Activated CD4-positive, alpha-beta memory T cell treated with anti-CD3 and anti-CD28 coated beads, Interleukin-2, amount 10 ng/mL, durations not matched to agents 7 days and 5 days (primary cell): ENCODE measurements around the gene LASP1. TPM values are rescaled to one million over a fixed set of nuclear protein-coding genes. Genes with fewer than 3 reads are reported as not detected.

Experiments
- CTCF ChIA-PET: fragments of 350-600 bp; sonication (Branson Sonifier 250); formaldehyde crosslinking; loops from one replicate; lab custom pipeline; 2021; ENCODE audit warnings: antibody characterized with exemption, inconsistent platforms; lab: Charles Lee
- POLR2A ChIA-PET: fragments of 350-600 bp; sonication (Branson Sonifier 250); formaldehyde crosslinking; loops from one replicate; lab custom pipeline; 2021; ENCODE audit warnings: antibody characterized with exemption; lab: Charles Lee
- DNase-seq: peaks from one replicate; pipeline ENCODE4 v3.0.0-alpha.2; 2020
- H3K27ac Mint-ChIP-seq: one replicate; pipeline ENCODE4 v1.8.0; 2021; ENCODE audit warnings: mild to moderate bottlenecking, mixed read lengths
- H3K27me3 Mint-ChIP-seq: one replicate; pipeline ENCODE4 v1.8.0; 2021; ENCODE audit warnings: mixed read lengths
- H3K36me3 Mint-ChIP-seq: one replicate; pipeline ENCODE4 v1.8.0; 2021; ENCODE audit warnings: low read depth, mixed read lengths
- H3K4me1 Mint-ChIP-seq: one replicate; pipeline ENCODE4 v1.8.0; 2021; ENCODE audit warnings: mixed read lengths
- H3K4me3 Mint-ChIP-seq: one replicate; pipeline ENCODE4 v1.8.0; 2021; ENCODE audit warnings: mild to moderate bottlenecking, mixed read lengths
- H3K9me3 Mint-ChIP-seq: one replicate; pipeline ENCODE4 v1.8.0; 2021; ENCODE audit warnings: mixed read lengths
- total RNA-seq, 2 experiments: library from RNA; stranded (reverse); gene quantifications; one replicate each; pipeline ENCODE4 v1.2.3, GENCODE V29; 2021

Gene LASP1
- total RNA-seq, 2 experiments from 2014 or later: 193 to 196 TPM

DNA sequence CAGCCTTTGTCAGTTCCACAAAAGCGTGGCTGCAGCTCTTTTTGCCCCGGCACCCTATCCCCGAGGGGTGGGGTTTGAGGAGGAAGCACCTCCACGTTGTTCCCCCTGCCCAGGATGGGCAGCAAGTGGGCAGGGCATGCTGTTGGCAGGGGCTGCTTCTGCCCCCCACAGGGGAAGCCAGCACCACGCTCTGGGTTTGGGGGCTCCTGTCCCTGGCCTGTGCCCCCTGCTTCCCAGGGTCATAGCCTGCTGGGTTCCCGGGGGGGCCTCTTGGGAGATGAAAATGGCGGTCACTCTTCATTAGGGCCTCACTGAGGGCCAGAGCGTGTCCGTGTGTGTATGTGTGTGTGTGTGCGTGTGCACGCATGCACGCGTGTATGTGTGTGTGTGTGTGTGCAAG lies 22.8 kb downstream of the LASP1 start:
- Mint-ChIP-seq H3K9me3 (no peaks in the 10 kb centered on the region), H3K36me3 (peaks cover 67% of the 10 kb centered on the region), H3K27ac (peak overlapping the region; percentile 80), H3K4me1 (peaks cover 81% of the 10 kb centered on the region), H3K4me3 (no peak overlapping the region), H3K27me3 (no peaks in the 10 kb centered on the region)
- POLR2A ChIA-PET: interaction anchor here (1.8 to 3.5 kb wide), 4 partner anchors 9 to 39 kb away, joined by 5 to 24 read pairs (median 8); partner anchors contain the start of genes LASP1 and RPL23
- no peak for DNase-seq
- CTCF ChIA-PET: interaction anchor here (1.8 to 2.3 kb wide), 2 partner anchors 21 to 23 kb away, joined by 6 to 7 read pairs; partner anchors contain the start of gene LASP1

DNA sequence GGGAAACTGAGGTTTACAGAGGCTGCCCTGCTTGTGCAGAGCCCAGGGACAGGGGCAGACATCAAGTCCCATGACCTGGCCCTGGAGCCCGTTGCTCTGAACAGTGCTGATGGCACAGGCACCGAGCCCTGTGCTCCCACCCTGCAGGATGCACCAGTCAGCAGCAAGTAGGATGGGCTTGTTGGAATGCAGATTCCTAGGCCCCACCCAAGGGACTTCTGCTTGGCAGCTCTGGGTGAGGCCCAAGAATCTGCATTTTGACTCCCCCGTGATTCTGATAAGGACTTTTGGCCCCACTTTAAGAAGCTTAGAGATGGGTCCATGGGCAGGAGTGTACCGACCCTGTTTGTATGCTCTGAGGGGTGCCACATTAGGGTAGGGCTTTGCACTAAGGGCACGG lies 23.3 kb downstream of the LASP1 start:
- H3K9me3 Mint-ChIP-seq: no peaks in the 10 kb centered on the region
- peaks cover 71% of the 10 kb centered on the region for H3K36me3 Mint-ChIP-seq
- DNase-seq: no peak
- H3K4me1 Mint-ChIP-seq: peaks cover 84% of the 10 kb centered on the region
- H3K27ac Mint-ChIP-seq: peak overlapping the region; percentile 71
- ChIA-PET CTCF (interaction anchor here (0.5 to 2.3 kb wide), 4 partner anchors 9 to 70 kb away, joined by 3 to 7 read pairs (median 4); partner anchors contain the start of gene LASP1), POLR2A (interaction anchor here (1.4 to 3.5 kb wide), 5 partner anchors 8 to 39 kb away, joined by 4 to 24 read pairs (median 7); partner anchors contain the start of genes LASP1 and RPL23)
- H3K4me3 Mint-ChIP-seq: no peak overlapping the region
- H3K27me3 Mint-ChIP-seq: no peaks in the 10 kb centered on the region

DNA sequence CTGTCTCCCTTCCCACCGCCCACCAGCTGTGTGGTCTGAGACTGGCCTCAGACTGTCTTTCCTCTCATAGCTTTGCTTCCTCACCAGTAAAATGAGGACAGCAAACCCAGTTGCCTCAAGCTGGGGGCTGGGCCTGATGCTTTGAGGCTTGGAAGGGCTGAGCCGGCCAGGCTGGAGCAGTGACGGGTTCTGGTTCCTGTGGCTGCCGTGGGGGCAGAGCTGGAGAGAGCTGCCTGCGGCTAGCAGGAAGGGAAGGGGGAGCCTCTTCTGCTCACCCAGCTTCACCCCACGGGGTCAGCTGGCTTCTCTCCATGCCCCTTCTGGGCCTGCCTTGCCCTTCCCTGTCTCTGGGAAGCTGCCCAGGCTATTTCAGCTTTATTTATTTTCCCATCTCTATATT lies 23.7 kb downstream of the LASP1 start:
- peak; percentile 63 for DNase-seq
- Mint-ChIP-seq H3K27me3 (no peaks in the 10 kb centered on the region), H3K9me3 (no peaks in the 10 kb centered on the region), H3K27ac (peak overlapping the region; percentile 71), H3K4me1 (peaks cover 86% of the 10 kb centered on the region), H3K4me3 (no peak overlapping the region), H3K36me3 (peaks cover 72% of the 10 kb centered on the region)
- ChIA-PET POLR2A (interaction anchor here (1.4 to 3.5 kb wide), 5 partner anchors 8 to 40 kb away, joined by 4 to 24 read pairs (median 7); partner anchors contain the start of genes LASP1 and RPL23), CTCF (interaction anchor here (0.5 to 2.3 kb wide), 6 partner anchors 10 to 271 kb away, joined by 3 to 7 read pairs (median 4); partner anchors contain the start of gene LASP1)

DNA sequence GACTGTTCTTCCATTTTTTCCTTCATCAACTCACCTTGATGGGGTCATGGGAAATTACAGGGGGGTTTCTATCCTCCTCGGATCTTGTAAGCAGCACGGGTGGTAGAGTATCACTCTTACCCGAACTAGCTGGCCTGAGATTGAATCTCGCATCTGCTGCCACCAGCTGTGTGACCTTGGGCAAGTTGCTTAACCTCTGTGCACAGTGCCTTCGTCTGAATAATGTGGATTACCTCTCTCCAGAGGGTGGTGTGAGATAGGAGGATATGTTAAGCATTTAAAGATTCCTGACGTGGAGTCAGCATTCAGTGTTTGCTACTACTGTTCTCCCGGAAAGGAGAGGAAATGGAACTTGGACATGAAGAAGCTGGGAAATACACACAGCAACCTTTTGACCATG lies 24.4 kb downstream of the LASP1 start:
- ChIA-PET CTCF (interaction anchor here (0.6 to 2.3 kb wide), 5 partner anchors 10 to 271 kb away, joined by 3 to 7 read pairs (median 4); partner anchors contain the start of gene LASP1), POLR2A (interaction anchor here (0.6 to 3.5 kb wide), 6 partner anchors 8 to 666 kb away, joined by 3 to 24 read pairs (median 6); partner anchors contain the start of genes LASP1 and RPL23)
- H3K4me3 Mint-ChIP-seq: no peak overlapping the region
- peaks cover 86% of the 10 kb centered on the region for H3K4me1 Mint-ChIP-seq
- no peaks in the 10 kb centered on the region for H3K27me3 Mint-ChIP-seq
- H3K9me3 Mint-ChIP-seq: no peaks in the 10 kb centered on the region
- peak overlapping the region; percentile 71 for H3K27ac Mint-ChIP-seq
- H3K36me3 Mint-ChIP-seq: peaks cover 72% of the 10 kb centered on the region
- DNase-seq: no peak

DNA sequence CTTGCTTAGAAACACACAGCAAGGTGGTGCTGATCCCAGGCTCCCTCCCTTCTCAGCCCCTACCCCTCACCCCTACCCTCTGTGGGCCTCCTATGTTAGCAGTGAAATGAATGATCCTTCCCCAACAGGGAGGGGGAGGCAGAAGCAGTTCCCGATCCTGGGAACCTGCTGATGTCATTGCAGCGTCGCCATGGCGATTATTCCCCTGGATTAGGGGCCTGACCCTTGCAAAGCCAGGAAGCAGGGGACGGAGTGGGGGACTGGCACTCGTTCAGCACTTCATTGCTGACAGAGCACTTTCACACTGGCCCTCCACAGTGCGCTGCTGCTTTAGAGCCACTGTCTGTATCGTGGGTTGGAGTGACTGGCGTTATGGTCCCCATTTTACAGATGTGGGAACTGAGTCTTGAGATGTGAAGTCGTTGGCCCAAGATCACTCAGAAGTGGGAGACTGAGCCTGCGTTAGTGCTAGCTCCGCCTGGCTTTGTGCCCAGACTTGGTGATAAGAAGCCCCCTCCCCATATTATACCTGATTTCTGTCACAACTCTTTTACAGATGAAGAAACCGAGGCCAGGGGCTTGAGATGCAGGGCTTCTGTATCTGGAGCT lies 26.6 kb downstream of the LASP1 start:
- Mint-ChIP-seq H3K36me3 (peaks cover 74% of the 10 kb centered on the region), H3K4me3 (no peak overlapping the region), H3K9me3 (no peaks in the 10 kb centered on the region), H3K4me1 (peaks cover 83% of the 10 kb centered on the region), H3K27ac (peak overlapping the region; percentile 89), H3K27me3 (no peaks in the 10 kb centered on the region)
- DNase-seq: no peak
- ChIA-PET CTCF (no interaction called here), POLR2A (interaction anchor here (4.4 to 9.1 kb wide), 2 partner anchors 25 to 43 kb away, joined by 45 to 144 read pairs; partner anchors contain the start of genes LASP1 and RPL23)

DNA sequence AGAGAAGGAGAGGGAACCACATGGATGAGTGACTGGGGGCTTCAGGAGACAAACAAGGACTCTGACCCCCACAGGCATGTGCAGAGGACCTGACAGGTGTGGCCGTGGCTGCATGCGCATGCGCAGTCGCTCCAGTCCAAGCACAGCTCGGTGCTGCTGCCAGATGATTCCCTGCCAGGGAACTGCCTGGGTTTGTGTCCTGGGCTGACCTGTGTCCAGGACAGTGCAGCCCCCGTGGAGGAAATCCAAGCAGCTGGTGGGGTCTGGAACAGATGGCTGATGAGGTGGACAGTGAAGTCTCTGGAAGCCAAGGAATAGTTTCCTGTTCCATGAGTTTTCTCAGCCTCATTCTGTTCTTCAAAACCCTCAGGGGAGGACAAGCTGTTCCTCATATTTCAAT lies 27.3 kb downstream of the LASP1 start:
- Mint-ChIP-seq H3K4me1 (peaks cover 78% of the 10 kb centered on the region), H3K9me3 (no peaks in the 10 kb centered on the region), H3K36me3 (peaks cover 69% of the 10 kb centered on the region), H3K27ac (peak overlapping the region; percentile 89), H3K27me3 (no peaks in the 10 kb centered on the region), H3K4me3 (no peak overlapping the region)
- ChIA-PET POLR2A (interaction anchor here (1.0 to 9.1 kb wide), 9 partner anchors 7 to 256 kb away, joined by 3 to 144 read pairs (median 8); partner anchors contain the start of genes CWC25, FBXO47, LASP1 and LASP1NB), CTCF (interaction anchor here (1.2 to 2.0 kb wide), 2 partner anchors 10 to 44 kb away, joined by 3 to 8 read pairs; partner anchors contain the start of gene RPL23)
- DNase-seq: no peak

DNA sequence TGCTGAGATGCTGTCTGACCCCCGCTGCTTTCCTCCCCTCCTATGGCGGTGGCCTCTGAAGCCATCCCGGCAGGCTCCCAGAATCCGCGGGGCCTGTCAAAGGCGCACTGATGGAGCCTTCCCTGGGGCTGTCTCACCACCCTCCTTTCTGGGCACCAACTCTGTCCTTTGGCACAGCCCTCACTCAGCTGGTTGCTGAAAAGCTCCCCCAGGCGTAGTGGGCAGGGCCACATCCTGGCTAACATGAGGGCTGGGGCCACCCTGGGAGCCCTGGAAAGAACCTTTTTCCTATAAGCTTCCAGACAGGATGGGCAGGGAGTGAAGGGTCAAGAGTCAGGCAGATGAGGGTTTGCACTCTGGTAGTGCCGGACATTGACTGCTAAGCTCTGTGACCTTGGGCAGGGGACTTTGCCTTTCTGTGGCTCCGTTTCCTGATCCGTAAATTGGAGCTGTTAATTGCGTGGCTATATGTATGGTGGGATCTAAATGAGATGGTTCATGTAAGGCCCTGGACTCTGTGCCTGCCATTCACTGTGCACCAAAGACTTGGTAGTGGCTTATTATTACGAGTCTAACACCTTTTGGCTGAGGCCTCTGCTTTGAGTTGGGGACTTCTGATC lies 27.9 kb downstream of the LASP1 start:
- peak overlapping the region; percentile 45 for H3K4me3 Mint-ChIP-seq
- H3K9me3 Mint-ChIP-seq: no peaks in the 10 kb centered on the region
- peak overlapping the region; percentile 89 for H3K27ac Mint-ChIP-seq
- DNase-seq: no peak
- H3K27me3 Mint-ChIP-seq: no peaks in the 10 kb centered on the region
- ChIA-PET CTCF (interaction anchor here (1.2 to 5.5 kb wide), 7 partner anchors 9 to 44 kb away, joined by 3 to 29 read pairs (median 6); partner anchors contain the start of genes LASP1, LASP1NB and RPL23), POLR2A (interaction anchor here (1.0 to 9.1 kb wide), 14 partner anchors 8 to 255 kb away, joined by 3 to 144 read pairs (median 6); partner anchors contain the start of genes CWC25, FBXO47, LASP1 and LASP1NB)
- H3K4me1 Mint-ChIP-seq: peaks cover 72% of the 10 kb centered on the region
- H3K36me3 Mint-ChIP-seq: peaks cover 64% of the 10 kb centered on the region

DNA sequence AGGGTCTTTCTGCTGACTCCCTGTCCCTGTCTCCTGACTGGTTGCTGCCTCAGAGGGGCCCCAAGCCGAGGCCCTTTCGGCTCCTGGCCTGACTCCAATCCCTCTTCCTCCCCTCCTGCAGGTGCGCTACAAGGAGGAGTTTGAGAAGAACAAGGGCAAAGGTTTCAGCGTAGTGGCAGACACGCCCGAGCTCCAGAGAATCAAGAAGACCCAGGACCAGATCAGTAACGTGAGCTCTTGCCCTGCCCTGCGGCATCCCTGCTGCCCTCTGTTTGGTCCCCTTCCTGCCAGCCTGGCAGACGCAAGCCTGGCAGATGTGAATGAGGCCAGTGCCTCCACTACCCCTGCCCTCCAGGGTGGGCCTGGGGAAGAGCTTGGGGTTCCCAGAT lies 28.4 kb downstream of the LASP1 start:
- POLR2A ChIA-PET: interaction anchor here (1.0 to 9.1 kb wide), 16 partner anchors 8 to 302 kb away, joined by 3 to 144 read pairs (median 5); partner anchors contain the start of genes CWC25, FBXO47, LASP1 and LASP1NB
- H3K4me1 Mint-ChIP-seq: peaks cover 71% of the 10 kb centered on the region
- no peaks in the 10 kb centered on the region for H3K9me3 Mint-ChIP-seq
- H3K36me3 Mint-ChIP-seq: peaks cover 65% of the 10 kb centered on the region
- CTCF ChIA-PET: interaction anchor here (0.6 to 5.5 kb wide), 8 partner anchors 8 to 211 kb away, joined by 3 to 29 read pairs (median 6); partner anchors contain the start of genes LASP1, LASP1NB and RPL23
- H3K27me3 Mint-ChIP-seq: no peaks in the 10 kb centered on the region
- DNase-seq: peak; percentile 39
- H3K4me3 Mint-ChIP-seq: peak overlapping the region; percentile 45
- H3K27ac Mint-ChIP-seq: peak overlapping the region; percentile 89

DNA sequence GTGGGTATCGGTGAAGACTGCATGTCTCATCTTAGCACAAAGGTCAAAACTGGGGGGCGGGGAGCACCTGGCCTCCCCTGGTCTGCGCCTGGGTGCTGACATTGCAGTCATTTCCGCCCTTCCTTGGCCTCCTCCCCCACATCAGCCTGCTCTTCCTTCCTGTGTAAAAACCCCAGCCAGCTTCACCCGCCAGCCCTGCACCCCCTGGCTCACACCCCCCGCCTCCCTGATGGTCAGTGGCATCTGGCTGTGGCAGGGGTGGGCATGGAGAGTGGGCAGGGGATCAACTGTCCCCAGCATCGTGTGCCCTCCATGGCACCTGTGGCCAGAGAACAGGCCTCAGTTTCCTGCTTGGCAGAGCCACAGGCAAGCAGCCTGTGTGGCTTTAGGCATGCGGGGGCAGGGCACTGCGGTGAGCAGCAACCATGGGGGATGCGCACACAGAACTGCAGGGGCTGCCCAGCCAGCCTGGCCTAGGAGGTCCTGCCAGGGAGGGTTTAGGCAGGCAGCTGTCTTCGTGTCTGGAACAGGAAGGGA lies 29.0 kb downstream of the LASP1 start:
- Mint-ChIP-seq H3K4me3 (peak overlapping the region; percentile 45), H3K4me1 (peaks cover 65% of the 10 kb centered on the region), H3K27ac (peak overlapping the region; percentile 89), H3K27me3 (no peaks in the 10 kb centered on the region), H3K9me3 (no peaks in the 10 kb centered on the region), H3K36me3 (peaks cover 70% of the 10 kb centered on the region)
- ChIA-PET POLR2A (interaction anchor here (0.7 to 9.1 kb wide), 19 partner anchors 9 to 552 kb away, joined by 3 to 144 read pairs (median 5); partner anchors contain the start of genes CWC25, FBXO47, LASP1 and MED1), CTCF (interaction anchor here (0.6 to 5.5 kb wide), 9 partner anchors 8 to 345 kb away, joined by 3 to 29 read pairs (median 6); partner anchors contain the start of genes LASP1 and LASP1NB)
- peak; percentile 86 for DNase-seq

DNA sequence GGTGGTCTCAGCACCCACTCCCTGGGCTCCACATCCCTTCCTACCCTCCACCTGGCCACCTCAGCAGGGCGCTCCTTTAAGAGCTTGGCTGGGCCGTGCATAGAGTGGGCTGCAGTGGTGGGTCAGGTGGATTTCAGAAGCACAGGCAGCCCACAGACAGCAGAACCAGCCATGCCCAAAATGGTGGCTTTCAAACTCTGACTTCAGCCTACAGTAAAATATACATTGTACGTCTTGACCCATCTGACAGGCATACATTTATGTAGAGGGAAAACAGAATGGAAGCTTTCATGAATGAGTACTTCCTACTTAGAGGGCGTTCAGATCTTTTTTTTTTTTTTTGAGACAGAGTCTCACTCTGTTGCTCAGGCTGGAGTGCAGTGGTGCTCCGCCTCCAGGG lies 29.6 kb downstream of the LASP1 start:
- no peak for DNase-seq
- CTCF ChIA-PET: interaction anchor here (0.8 to 5.5 kb wide), 6 partner anchors 8 to 345 kb away, joined by 3 to 29 read pairs (median 6); partner anchors contain the start of genes LASP1 and LASP1NB
- no peaks in the 10 kb centered on the region for H3K9me3 Mint-ChIP-seq
- peak overlapping the region; percentile 45 for H3K4me3 Mint-ChIP-seq
- peak overlapping the region; percentile 89 for H3K27ac Mint-ChIP-seq
- POLR2A ChIA-PET: interaction anchor here (0.7 to 9.1 kb wide), 18 partner anchors 10 to 551 kb away, joined by 3 to 144 read pairs (median 4); partner anchors contain the start of genes CWC25, FBXO47, LASP1 and MED1
- H3K36me3 Mint-ChIP-seq: peaks cover 70% of the 10 kb centered on the region
- peaks cover 59% of the 10 kb centered on the region for H3K4me1 Mint-ChIP-seq
- no peaks in the 10 kb centered on the region for H3K27me3 Mint-ChIP-seq

DNA sequence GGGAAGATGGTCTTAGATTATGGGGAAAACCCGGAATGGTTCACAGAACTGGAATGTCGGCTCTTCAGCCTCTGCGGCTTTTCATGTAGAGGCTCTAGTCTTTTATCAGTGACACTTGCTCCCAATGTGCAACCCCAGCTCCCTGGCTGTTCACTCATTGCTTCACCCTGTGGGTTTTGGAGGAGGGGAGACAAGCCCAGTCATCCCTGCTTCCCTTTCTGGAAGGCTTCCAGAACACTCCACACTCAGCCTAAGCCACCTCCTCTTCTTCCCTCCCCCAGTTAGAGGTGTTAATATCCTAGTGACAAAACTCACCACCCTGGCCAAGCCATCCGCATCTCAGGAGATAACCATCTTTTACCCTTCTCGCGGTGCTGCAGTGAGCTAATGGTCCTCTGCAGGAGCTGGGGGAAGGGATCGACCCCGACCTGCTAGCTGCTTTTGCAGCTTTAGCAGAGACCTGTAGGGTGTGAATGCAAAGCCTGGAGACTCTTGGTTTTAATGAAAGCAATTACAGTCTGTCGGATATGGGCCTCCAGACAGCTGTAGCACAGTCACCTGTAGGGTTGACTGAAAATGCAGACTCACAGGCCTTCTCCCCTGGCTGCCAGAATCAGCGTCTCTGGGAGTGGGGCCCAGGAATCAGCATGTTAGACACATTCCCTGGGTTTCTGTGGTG lies 31.3 kb downstream of the LASP1 start:
- Mint-ChIP-seq H3K27me3 (no peaks in the 10 kb centered on the region), H3K4me3 (no peak overlapping the region), H3K4me1 (peaks cover 58% of the 10 kb centered on the region), H3K9me3 (no peaks in the 10 kb centered on the region), H3K27ac (peak overlapping the region; percentile 75), H3K36me3 (peaks cover 70% of the 10 kb centered on the region)
- peak; percentile 65 for DNase-seq
- CTCF ChIA-PET: interaction anchor here (0.7 to 5.5 kb wide), 5 partner anchors 23 to 65 kb away, joined by 3 to 29 read pairs (median 3); partner anchors contain the start of genes LASP1 and LASP1NB
- POLR2A ChIA-PET: interaction anchor here (1.0 to 9.1 kb wide), 6 partner anchors 8 to 47 kb away, joined by 3 to 144 read pairs (median 5); partner anchors contain the start of genes LASP1 and RPL23
